Small intestine (tissue), 7 donors: Measurements from ENCODE around the gene GABRP. TPM values are rescaled to one million over a fixed set of nuclear protein-coding genes. Genes with fewer than 3 reads are reported as not detected.

Experiments
- DNase-seq, 2 donors: peaks; one replicate each; pipeline versions ENCODE4 v3.0.0 to v3.0.0-alpha.2; 2013
- FAIRE-seq: peaks from 2 replicates; lab custom pipeline; 2012; peaks lifted over from hg19 to GRCh38; lab: Jason Lieb, UNC
- H3K27ac ChIP-seq, 3 donors: one replicate each; pipeline ENCODE4 v1.5.1; 2013; ENCODE audit warnings: low read length in 2 of 3, mild to moderate bottlenecking in 2 of 3, control low read depth in 1 of 3, inconsistent platforms in 1 of 3, low read depth in 1 of 3, moderate library complexity in 1 of 3
- H3K27me3 ChIP-seq, 3 donors: one replicate each; pipeline ENCODE4 v1.6.1; 2013; ENCODE audit warnings: low read length in 3 of 3, inconsistent platforms in 1 of 3; ENCODE audit not compliant: control insufficient read depth in 3 of 3, insufficient read depth in 3 of 3
- H3K36me3 ChIP-seq, 3 donors: one replicate each; pipeline ENCODE4 v1.6.1; 2013; ENCODE audit warnings: low read length in 3 of 3, inconsistent platforms in 1 of 3, low read depth in 1 of 3, mild to moderate bottlenecking in 1 of 3, moderate library complexity in 1 of 3; ENCODE audit not compliant: control insufficient read depth in 3 of 3, insufficient read depth in 2 of 3
- H3K4me1 ChIP-seq, 3 donors: one replicate each; pipeline ENCODE4 v1.6.1; 2013; ENCODE audit warnings: low read length in 2 of 3, inconsistent platforms in 1 of 3, low read depth in 1 of 3, mild to moderate bottlenecking in 1 of 3, moderate library complexity in 1 of 3; ENCODE audit not compliant: control insufficient read depth in 3 of 3, insufficient read depth in 2 of 3
- H3K4me3 ChIP-seq, 3 donors: one replicate each; pipeline ENCODE4 v1.5.1; 2013; ENCODE audit warnings: low read length in 3 of 3, control low read depth in 1 of 3, inconsistent platforms in 1 of 3, low read depth in 1 of 3, mild to moderate bottlenecking in 1 of 3, moderate library complexity in 1 of 3
- H3K9me3 ChIP-seq, 2 donors: one replicate each; pipeline ENCODE4 v1.6.1; 2013; ENCODE audit warnings: low read depth in 1 of 2, low read length in 1 of 2; ENCODE audit not compliant: control insufficient read depth in 2 of 2, insufficient read depth in 1 of 2
- WGBS, 3 donors: extraction: QIAGEN DNeasy Blood & Tissue Kit; methylation state at CpG; one replicate each; pipeline ENCODE4 v1.1.7; 2013; 5-methylcytosine and 5-hydroxymethylcytosine counted together
- polyA plus RNA-seq, 4 donors: library from polyadenylated mRNA; stranded (reverse) in 3 of 4; unstranded in 1 of 4; fragments of 200-250 nt in 3 of 4; fragments of 120-200 nt in 1 of 4; gene quantifications; one replicate each; pipeline versions ENCODE4 v1.2.1 to v1.2.3, GENCODE V29; 2013
- donor health status: healthy with polysubstance abuse.
- donor health status: control.
- donor health status: control.
- donor health status: Bipolar disorder and iron deficiency.
- donor health status: healthy.

GABRP gene
- polyA plus RNA-seq, 4 donors: 0.24 to 8.4 (median 2.8) TPM

GRCh38 chr5:170771496-170771895 is 12.0 kb upstream of the GABRP start:
- H3K36me3 ChIP-seq: no peaks in the 10 kb centered on the region
- peak in 1 of 2 donors; percentile 80 for DNase-seq
- H3K9me3 ChIP-seq: peaks cover 0 to 3% of the 10 kb centered on the region in 2 donors
- H3K4me1 ChIP-seq: peaks cover 0 to 6% (median 0%) of the 10 kb centered on the region in 3 donors
- WGBS, 3 donors: 21 to 64% (median 40%) methylated on average over 15 of the region's 15 CpGs
- no peak for FAIRE-seq
- peak overlapping the region in 2 of 3 donors; percentile 72 to 81 for H3K27ac ChIP-seq
- no peak overlapping the region for H3K4me3 ChIP-seq
- H3K27me3 ChIP-seq: peaks cover 0 to 2% (median 0%) of the 10 kb centered on the region in 3 donors

DNA sequence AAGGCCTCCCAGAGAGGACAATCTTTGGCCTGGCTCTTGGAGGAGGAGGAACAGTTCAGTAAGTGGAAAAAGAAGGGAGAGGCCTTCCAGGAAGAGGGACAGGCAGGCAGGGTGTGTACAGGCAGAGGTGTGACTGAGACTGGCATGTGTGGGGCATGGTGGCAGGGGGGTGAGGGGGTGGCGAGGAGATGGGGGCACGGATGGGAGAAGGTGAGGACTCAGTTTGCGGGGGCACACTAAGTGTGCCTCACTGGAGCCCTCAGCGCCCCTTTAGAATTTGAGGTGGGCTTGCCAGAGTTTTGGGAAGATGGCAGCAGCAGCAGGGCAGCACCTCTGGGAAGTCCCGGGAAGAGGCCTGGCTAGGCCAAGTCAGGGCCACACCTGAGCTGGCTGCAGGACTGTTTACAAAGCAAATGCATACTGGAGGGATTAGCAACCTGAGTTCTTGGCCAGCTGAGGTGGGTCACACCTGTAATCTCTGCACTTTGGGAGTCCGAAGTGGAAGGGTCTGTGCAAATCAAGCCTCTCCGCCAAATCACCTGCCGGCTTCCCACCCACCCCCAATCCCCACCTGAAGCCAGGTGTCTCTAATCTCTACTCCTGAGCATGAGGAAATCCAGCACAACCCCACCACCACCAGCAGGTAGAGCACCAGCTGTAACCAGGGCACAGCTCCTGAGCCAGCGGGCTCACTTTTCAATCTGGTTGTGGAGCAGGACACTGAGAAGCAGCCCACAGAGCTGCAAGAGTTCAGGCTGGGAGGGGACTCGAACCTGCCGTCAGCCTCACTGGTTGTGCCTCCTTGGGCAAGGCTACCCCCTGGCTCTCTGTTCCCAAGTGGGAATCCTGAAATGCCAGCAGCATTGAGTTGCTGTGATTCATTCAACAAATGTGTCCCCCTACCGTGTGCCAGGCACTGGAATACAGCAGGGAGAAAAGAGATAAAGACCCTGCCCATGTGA is 10.2 kb upstream of the GABRP start:
- FAIRE-seq: no peak
- 16 to 59% (median 48%) methylated on average over 12 of the region's 12 CpGs for WGBS, 3 donors
- Histone ChIP-seq H3K9me3 (peaks cover 0 to 3% of the 10 kb centered on the region in 2 donors), H3K4me3 (no peak overlapping the region), H3K27me3 (peaks cover 0 to 2% (median 0%) of the 10 kb centered on the region in 3 donors), H3K4me1 (peaks cover 0 to 6% (median 0%) of the 10 kb centered on the region in 3 donors), H3K27ac (peak overlapping the region in 2 of 3 donors; percentile 80 to 81), H3K36me3 (no peaks in the 10 kb centered on the region)
- peak in 1 of 2 donors; percentile 84 for DNase-seq

DNA sequence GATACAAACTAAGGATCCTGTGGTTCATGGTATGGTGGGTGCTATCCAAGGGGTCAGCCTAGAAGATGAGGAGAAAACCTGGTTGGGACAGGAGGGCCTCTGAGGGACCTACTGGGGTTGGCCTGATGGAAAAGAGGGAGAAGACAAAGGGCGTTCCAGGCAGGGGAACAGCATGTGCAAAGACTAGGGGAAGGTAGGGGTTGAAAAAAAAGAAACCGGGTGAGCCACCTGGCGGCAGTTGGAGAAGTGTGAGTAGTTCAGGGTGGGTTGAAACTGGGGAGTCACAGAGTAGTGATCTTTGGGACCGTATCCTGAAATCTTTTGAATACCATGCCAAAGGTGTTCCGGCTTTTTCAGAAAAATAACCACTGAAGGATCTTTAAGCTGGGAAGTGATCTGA is 8.7 kb upstream of the GABRP start:
- no peak overlapping the region for H3K27ac ChIP-seq
- WGBS, 3 donors: 87 to 91% (median 91%) methylated on average over 5 of the region's 5 CpGs

DNA sequence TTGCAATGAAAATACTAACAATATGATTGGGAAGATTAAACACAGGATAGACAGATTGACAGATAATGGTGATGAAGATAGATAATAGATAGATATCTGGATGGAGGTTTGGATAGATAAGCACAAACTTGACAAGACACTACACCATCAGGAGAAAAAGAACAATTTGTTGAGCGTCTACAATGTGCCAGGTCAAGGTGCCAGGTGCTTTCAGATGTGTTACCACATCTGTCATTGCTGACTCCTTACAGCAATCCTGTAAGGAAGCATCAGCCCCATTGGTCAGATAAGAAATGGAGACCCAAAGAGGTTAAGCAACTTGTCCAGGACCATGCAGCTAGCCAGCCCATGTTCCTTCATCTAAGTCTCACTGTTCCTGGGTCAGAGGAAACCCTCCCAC is 1.6 kb upstream of the GABRP start:
- 57 to 65% (median 64%) methylated on average over 1 of the region's 1 CpG for WGBS, 3 donors
- no peak overlapping the region for H3K4me3 ChIP-seq
- H3K36me3 ChIP-seq: no peaks in the 10 kb centered on the region
- DNase-seq (peak in 1 of 2 donors; percentile 12), FAIRE-seq (no peak)
- no peaks in the 10 kb centered on the region for H3K27me3 ChIP-seq
- no peaks in the 10 kb centered on the region for H3K9me3 ChIP-seq
- no peaks in the 10 kb centered on the region for H3K4me1 ChIP-seq
- H3K27ac ChIP-seq: peak overlapping the region in 1 of 3 donors; percentile 3

More for the DNA sequence above, 8.7 kb upstream of the GABRP start:
- Histone ChIP-seq H3K27me3 (no peaks in the 10 kb centered on the region), H3K4me1 (peaks cover 0 to 6% (median 0%) of the 10 kb centered on the region in 3 donors), H3K4me3 (no peak overlapping the region), H3K9me3 (peaks cover 0 to 3% of the 10 kb centered on the region in 2 donors), H3K36me3 (no peaks in the 10 kb centered on the region)
- DNase-seq: no peak
- FAIRE-seq: no peak

- FAIRE-seq: no peak
Measured at GRCh38 chr5:170782438-170782837, 1.1 kb upstream of the GABRP start.

GRCh38 chr5:170785416-170785815 is 1.9 kb downstream of the GABRP start:
- Histone ChIP-seq H3K4me1 (no peaks in the 10 kb centered on the region), H3K9me3 (no peaks in the 10 kb centered on the region), H3K27ac (no peak overlapping the region), H3K4me3 (no peak overlapping the region), H3K27me3 (no peaks in the 10 kb centered on the region), H3K36me3 (no peaks in the 10 kb centered on the region)
- 73 to 90% (median 88%) methylated on average over 3 of the region's 3 CpGs for WGBS, 3 donors
- DNase-seq (no peak), FAIRE-seq (no peak)

More at GRCh38 chr5:170782438-170782837, 1.1 kb upstream of the GABRP start:
- Histone ChIP-seq H3K27ac (peak overlapping the region in 1 of 3 donors; percentile 48), H3K27me3 (no peaks in the 10 kb centered on the region), H3K36me3 (no peaks in the 10 kb centered on the region), H3K9me3 (no peaks in the 10 kb centered on the region), H3K4me1 (no peaks in the 10 kb centered on the region), H3K4me3 (no peak overlapping the region)
- peak in 1 of 2 donors; percentile 83 for DNase-seq
- WGBS, 3 donors: 30 to 53% (median 45%) methylated on average over 6 of the region's 6 CpGs

- no peak for DNase-seq
- Histone ChIP-seq H3K9me3 (no peaks in the 10 kb centered on the region), H3K36me3 (no peaks in the 10 kb centered on the region), H3K27ac (no peak overlapping the region), H3K4me3 (no peak overlapping the region), H3K27me3 (no peaks in the 10 kb centered on the region), H3K4me1 (no peaks in the 10 kb centered on the region)
- FAIRE-seq: no peak
- 76 to 84% (median 81%) methylated on average over 5 of the region's 5 CpGs for WGBS, 3 donors
Measured at GRCh38 chr5:170787216-170787615, 3.7 kb downstream of the GABRP start.

DNA sequence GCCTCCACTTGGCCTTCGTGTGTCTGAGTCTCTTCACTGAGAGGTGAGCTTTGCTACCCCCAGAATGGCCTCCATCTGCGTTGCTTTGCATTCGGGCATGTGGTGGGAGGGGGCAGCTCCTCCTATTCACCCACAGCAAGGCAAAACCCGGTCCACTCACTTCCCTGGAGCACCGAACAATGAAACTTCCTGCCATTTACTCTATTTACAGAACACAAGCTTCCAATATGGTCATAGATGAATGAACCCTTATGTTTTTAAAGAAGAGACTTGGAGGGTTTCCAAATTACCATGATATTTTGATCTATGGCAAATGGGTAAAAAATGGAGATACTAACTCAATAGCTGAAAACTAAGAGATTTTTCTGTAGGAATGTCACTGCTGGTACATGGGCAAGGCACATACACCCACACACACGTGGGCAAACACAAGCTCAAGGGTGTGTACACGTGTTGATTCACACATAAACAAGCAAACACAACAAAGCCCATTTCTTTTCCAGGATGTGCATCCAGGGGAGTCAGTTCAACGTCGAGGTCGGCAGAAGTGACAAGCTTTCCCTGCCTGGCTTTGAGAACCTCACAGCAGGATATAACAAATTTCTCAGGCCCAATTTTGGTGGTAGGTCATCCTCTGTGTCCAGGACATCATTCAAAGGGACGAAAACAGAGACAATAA is 5.2 kb downstream of the GABRP start:
- 65 to 87% (median 79%) methylated on average over 11 of the region's 11 CpGs for WGBS, 3 donors
- FAIRE-seq (no peak), DNase-seq (no peak)
- H3K36me3 ChIP-seq: no peaks in the 10 kb centered on the region
- H3K27ac ChIP-seq: no peak overlapping the region
- H3K4me3 ChIP-seq: no peak overlapping the region
- no peaks in the 10 kb centered on the region for H3K27me3 ChIP-seq
- no peaks in the 10 kb centered on the region for H3K9me3 ChIP-seq
- no peaks in the 10 kb centered on the region for H3K4me1 ChIP-seq
